Ovary (tissue), 3 donors: ENCODE results near the gene ACAP3.
"Not testable (repeated sequence)": the region's sequence is repeated elsewhere in the genome, so short reads cannot be mapped to it uniquely, and the experiment has no call there.

ENCODE experiments used
- POLR2A ChIP-seq: fragments of 450-650 bp; IDR thresholded peaks from one replicate; pipeline ENCODE4 v1.6.1; 2017; ENCODE audit warnings: antibody characterized with exemption, mild to moderate bottlenecking, moderate library complexity
- TF ChIP-seq, protein P1 (sequence below), 3 donors: fragments of 450-650 bp in 2 of 3; fragments of 200-600 bp in 1 of 3; IDR thresholded peaks; one replicate each; pipeline versions ENCODE4 v1.5.1 to v1.8.0; 2016 to 2022; ENCODE audit warnings: antibody characterized with exemption in 3 of 3, mild to moderate bottlenecking in 1 of 3
- donor health status: DM: no; HTN: no; CAD: no.

DNA sequence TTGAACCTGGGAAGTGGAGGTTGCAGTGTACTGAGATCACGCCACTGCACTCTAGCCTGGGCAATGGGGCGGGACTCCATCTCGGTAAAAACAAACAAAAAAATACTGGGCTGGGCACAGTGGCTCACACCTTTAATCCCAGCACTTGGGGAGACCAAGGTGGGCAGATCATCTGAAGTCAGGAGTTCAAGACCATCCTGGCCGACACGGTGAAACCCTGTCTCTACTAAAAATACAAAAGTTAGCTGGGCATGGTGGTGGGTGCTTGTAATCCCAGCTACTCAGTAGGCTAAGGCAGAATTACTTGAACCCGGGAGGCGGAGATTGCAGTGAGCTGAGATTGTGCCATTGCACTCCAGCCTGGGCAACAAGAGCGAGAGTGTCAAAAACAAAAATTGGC is 8.5 kb upstream of the ACAP3 start:
- TF ChIP-seq, protein P1, sequence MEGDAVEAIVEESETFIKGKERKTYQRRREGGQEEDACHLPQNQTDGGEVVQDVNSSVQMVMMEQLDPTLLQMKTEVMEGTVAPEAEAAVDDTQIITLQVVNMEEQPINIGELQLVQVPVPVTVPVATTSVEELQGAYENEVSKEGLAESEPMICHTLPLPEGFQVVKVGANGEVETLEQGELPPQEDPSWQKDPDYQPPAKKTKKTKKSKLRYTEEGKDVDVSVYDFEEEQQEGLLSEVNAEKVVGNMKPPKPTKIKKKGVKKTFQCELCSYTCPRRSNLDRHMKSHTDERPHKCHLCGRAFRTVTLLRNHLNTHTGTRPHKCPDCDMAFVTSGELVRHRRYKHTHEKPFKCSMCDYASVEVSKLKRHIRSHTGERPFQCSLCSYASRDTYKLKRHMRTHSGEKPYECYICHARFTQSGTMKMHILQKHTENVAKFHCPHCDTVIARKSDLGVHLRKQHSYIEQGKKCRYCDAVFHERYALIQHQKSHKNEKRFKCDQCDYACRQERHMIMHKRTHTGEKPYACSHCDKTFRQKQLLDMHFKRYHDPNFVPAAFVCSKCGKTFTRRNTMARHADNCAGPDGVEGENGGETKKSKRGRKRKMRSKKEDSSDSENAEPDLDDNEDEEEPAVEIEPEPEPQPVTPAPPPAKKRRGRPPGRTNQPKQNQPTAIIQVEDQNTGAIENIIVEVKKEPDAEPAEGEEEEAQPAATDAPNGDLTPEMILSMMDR (IDR thresholded peaks at IDR 0.05), result not testable (repeated sequence)
- TF ChIP-seq POLR2A, result not testable (repeated sequence)
